Measurements from ENCODE around the gene DNMT3A.

The DNMT3A gene

DNA sequence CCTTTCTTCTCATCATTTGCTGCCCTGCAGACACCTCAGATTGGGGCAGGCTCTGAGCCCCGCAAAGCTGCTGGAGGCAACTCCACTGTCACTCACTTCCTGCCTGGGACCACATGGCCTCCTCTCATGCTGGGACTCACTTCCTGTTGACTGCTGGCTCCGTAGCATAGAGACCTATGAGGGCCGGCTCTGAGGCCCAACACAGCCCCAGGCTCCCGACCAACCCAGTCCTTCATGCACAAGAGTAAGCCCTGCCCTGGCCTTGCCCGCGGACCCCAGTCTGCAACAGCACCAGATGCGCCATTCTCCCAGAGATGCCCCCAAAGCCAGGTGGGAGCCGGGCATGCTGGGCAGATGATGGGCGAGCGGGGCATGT, 55.7 kb downstream of the DNMT3A start:
- no peak for TF ChIP-seq ZFX (IDR thresholded peaks at IDR 0.05)
- TF ChIP-seq, protein P1, sequence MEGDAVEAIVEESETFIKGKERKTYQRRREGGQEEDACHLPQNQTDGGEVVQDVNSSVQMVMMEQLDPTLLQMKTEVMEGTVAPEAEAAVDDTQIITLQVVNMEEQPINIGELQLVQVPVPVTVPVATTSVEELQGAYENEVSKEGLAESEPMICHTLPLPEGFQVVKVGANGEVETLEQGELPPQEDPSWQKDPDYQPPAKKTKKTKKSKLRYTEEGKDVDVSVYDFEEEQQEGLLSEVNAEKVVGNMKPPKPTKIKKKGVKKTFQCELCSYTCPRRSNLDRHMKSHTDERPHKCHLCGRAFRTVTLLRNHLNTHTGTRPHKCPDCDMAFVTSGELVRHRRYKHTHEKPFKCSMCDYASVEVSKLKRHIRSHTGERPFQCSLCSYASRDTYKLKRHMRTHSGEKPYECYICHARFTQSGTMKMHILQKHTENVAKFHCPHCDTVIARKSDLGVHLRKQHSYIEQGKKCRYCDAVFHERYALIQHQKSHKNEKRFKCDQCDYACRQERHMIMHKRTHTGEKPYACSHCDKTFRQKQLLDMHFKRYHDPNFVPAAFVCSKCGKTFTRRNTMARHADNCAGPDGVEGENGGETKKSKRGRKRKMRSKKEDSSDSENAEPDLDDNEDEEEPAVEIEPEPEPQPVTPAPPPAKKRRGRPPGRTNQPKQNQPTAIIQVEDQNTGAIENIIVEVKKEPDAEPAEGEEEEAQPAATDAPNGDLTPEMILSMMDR (conservative IDR thresholded peaks at IDR 0.05), result no peak
- no peak overlapping the region for H3K27ac ChIP-seq

DNA sequence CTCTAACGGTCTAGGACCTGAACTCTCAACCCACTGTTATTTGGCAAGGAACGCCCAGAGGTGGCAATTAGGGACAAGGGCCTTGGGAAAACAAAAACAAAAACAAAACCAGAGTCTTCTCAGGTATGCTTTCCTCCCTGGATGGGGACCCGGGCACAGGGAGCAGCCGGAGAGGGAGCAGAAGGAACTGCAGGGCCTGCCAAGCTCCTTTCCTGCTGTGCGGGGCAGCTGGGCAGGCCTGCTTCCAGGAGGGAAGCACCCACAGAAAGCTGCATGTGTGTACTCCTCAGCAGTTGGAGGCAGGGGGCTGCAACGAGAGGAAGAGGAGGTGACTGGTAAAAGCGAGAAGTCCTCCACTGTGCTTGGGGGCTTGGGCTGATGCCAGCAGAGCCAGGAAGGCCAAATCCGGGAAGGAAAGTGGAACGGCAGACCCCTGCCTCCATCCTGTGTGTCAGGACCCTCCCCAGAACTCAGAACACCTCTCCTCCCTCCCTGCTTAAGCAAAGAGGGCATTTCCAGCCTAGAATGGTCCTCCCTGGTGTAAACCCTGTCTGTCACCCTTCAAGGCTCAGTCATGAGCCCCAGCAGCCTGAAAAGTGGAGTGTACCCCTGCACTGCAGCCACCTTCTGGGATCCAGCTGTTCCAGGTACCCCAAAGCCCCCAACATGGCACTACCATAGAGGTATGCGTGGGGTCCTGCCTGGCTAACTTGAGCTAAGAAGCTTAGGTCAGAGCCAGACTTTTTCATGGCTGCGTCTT, 56.3 kb downstream of the DNMT3A start:
- no peak overlapping the region for H3K27ac ChIP-seq

DNA sequence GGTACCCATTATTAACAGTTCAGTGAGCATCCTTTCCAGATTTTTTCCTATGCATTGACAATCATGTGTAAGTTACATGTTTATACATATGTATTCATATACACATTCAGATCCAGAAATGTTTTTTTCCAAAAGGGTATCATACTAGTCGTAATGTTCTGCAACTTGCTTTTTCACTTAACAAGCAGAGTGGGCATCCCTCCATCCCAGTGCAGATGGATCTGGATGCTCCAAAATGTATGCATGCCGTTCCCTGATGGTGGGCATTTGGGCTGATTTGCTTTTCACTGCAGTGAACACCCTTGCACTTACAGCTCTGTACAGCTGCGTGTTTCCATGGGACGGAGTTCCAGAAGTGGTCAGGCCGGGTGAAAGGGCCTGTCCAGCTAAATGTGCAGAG, 57.0 kb downstream of the DNMT3A start:
- no peak overlapping the region for H3K27ac ChIP-seq

More for the DNA sequence above, 56.3 kb downstream of the DNMT3A start:
- no peak for TF ChIP-seq ZFX (IDR thresholded peaks at IDR 0.05)
- TF ChIP-seq, protein P1 (conservative IDR thresholded peaks at IDR 0.05), result no peak

DNA sequence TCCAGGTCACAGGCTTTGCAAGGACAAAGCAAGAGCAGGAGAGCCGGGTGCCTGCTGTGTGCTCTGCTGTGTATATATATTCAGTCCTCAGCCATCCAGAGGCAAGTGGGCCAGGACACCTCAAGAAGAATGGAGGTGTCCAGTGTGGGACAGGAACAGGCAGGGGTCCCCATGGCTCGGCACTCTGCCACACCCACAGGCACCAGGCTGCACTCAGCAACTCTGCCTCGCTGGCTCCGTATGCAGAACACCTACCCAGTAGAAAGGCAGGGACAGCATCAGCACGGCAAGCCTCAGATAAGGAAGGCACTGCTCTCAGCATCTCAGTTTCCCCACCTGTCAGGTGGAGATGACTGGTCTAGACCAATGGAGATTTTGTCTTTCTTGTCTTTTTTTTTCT, 57.8 kb downstream of the DNMT3A start:
- no peak overlapping the region for H3K27ac ChIP-seq
- TF ChIP-seq, protein P1 (conservative IDR thresholded peaks at IDR 0.05), result no peak
- no peak for TF ChIP-seq ZFX (IDR thresholded peaks at IDR 0.05)

More for the DNA sequence above, 57.0 kb downstream of the DNMT3A start:
- no peak for TF ChIP-seq ZFX (IDR thresholded peaks at IDR 0.05)
- TF ChIP-seq, protein P1 (conservative IDR thresholded peaks at IDR 0.05), result no peak

DNA sequence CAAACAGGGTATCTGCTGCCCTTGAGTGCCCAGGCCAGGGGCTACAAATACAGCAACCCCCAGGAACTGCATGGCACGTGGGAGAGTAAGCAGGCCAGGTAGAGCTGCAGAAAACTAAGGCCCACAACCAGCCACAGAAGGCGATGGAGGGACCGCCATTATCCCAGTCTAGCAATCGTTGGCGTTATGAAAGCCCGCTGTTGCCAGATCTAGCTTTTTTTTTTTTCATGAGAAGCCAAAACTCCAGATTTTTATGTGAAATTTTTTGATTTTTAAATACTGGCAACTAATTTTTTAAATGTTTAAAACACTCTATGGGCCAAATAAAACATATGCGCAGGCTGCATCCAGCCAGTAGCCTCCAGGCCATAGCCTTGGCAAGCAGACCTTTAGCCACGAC, 59.8 kb downstream of the DNMT3A start:
- no peak overlapping the region for H3K27ac ChIP-seq
- no peak for TF ChIP-seq ZFX (IDR thresholded peaks at IDR 0.05)
- TF ChIP-seq, protein P1 (conservative IDR thresholded peaks at IDR 0.05), result no peak

DNA sequence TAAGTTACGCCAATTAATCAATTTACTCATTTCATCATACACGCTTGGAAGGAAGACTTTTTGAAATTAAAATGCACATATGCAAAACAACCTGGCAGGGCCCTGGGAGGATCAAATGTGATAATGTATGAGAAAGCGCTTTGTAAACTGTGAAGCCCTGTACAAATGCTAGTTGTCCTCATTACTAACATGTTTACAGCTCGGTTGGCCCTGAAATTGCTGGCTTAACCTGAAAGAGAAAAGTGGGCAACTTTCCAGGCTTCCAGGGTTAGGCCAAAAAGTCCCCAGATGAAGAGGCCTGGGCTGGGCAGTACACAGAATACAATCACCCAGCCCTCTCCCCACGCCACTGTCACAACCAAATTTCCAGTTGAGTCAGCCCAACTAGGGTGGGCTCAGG, 60.2 kb downstream of the DNMT3A start:
- no peak for TF ChIP-seq ZFX (IDR thresholded peaks at IDR 0.05)
- TF ChIP-seq, protein P1 (conservative IDR thresholded peaks at IDR 0.05), result no peak
- no peak overlapping the region for H3K27ac ChIP-seq

DNA sequence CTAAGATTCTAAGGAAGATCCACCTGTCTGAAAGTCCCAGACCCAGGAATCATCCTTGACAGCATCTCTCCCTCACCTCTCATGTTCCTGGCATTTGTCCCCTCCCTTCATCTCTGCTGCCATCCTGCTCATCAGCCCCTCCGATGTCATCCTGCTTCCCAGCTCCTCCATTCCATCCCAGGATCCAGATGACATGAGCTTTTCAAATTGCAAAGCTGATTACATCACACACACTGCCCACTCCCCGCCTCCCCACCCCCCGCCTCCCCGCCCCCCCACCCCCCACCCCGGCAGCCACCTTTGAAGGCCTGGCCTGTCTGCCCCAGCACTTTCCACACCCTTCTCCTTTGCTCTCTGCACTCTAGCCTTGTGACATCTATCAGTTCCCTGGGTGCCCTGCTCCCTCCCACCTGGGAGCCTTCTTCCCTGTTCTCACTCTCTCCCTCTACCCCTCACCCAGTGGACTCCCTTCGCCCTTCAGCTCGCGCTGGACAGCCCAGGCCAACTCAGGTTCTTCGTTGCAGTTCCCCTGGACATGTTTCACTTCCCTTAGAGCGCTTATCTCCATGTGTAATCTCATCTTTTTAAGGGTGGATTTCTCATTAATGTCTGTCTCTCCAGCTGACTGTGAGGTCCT, 61.6 kb downstream of the DNMT3A start:
- no peak overlapping the region; the same call in 1 of the 2 replicates for H3K27ac ChIP-seq
- TF ChIP-seq, protein P1 (conservative IDR thresholded peaks at IDR 0.05), result no peak
- no peak for TF ChIP-seq ZFX (IDR thresholded peaks at IDR 0.05)

All from C4-2B (cell line).